Renal cortex interstitium (tissue), 11 donors: Measurements from ENCODE around the gene CDC42SE2. TPM values are rescaled to one million over a fixed set of nuclear protein-coding genes. Genes with fewer than 3 reads are reported as not detected.
"Not testable (repeated sequence)": the region's sequence is repeated elsewhere in the genome, so short reads cannot be mapped to it uniquely, and the experiment has no call there.

Source experiments
- DNase-seq, 11 donors: peaks; one replicate each; pipeline ENCODE4 v3.0.0-alpha.2; 2013; ENCODE audit warnings: low read depth in 9 of 11, low spot score in 4 of 11; ENCODE audit errors: extremely low read depth in 1 of 11
- polyA plus RNA-seq, 3 donors: library from polyadenylated mRNA; unstranded; fragments of 120-200 nt; gene quantifications; one replicate each; pipeline ENCODE4 v1.2.1, GENCODE V29; 2013; ENCODE audit not compliant: insufficient read length in 3 of 3

The CDC42SE2 gene
- polyA plus RNA-seq, 3 donors, result 44.7 to 53.9 (median 53.0) TPM

GRCh38 chr5:131270809-131271208 is 7.0 kb downstream of the CDC42SE2 start:
- DNase-seq, result no peak

GRCh38 chr5:131271888-131272287 is 8.0 kb downstream of the CDC42SE2 start:
- DNase-seq, result not testable (repeated sequence)

- DNase-seq, result no peak
Observed at GRCh38 chr5:131272307-131272706, 8.5 kb downstream of the CDC42SE2 start.

- DNase-seq, result no peak
Observed at GRCh38 chr5:131272724-131273123, 8.9 kb downstream of the CDC42SE2 start.

- no peak for DNase-seq
Observed at GRCh38 chr5:131274326-131275063, 10.6 kb downstream of the CDC42SE2 start.

GRCh38 chr5:131276072-131276471 is 12.2 kb downstream of the CDC42SE2 start:
- DNase-seq, result no peak

- no peak for DNase-seq
Observed at GRCh38 chr5:131277447-131277846, 13.6 kb downstream of the CDC42SE2 start.

- DNase-seq, result no peak
Observed at GRCh38 chr5:131277875-131278740, 14.3 kb downstream of the CDC42SE2 start.

GRCh38 chr5:131278741-131279124 is 14.9 kb downstream of the CDC42SE2 start:
- not testable (repeated sequence) for DNase-seq

GRCh38 chr5:131279204-131279603 is 15.4 kb downstream of the CDC42SE2 start:
- no peak for DNase-seq

- no peak for DNase-seq
Observed at GRCh38 chr5:131280417-131280816, 16.6 kb downstream of the CDC42SE2 start.

GRCh38 chr5:131281133-131281867 is 17.4 kb downstream of the CDC42SE2 start:
- no peak for DNase-seq

GRCh38 chr5:131281868-131282234 is 18.0 kb downstream of the CDC42SE2 start:
- DNase-seq, result no peak

- DNase-seq, result no peak
Observed at GRCh38 chr5:131282235-131282634, 18.4 kb downstream of the CDC42SE2 start.

GRCh38 chr5:131285703-131286399 is 22.0 kb downstream of the CDC42SE2 start:
- no peak for DNase-seq

GRCh38 chr5:131286400-131286715 is 22.5 kb downstream of the CDC42SE2 start:
- DNase-seq, result no peak

GRCh38 chr5:131288328-131288727 is 24.5 kb downstream of the CDC42SE2 start:
- DNase-seq, result no peak

GRCh38 chr5:131289738-131290137 is 25.9 kb downstream of the CDC42SE2 start:
- no peak for DNase-seq

GRCh38 chr5:131296213-131296672 is 32.4 kb downstream of the CDC42SE2 start:
- no peak for DNase-seq
